SK-N-SH (cell line): ENCODE data around the gene UAP1L1.

ENCODE experiments used
- EZH2phosphoT487 ChIP-seq: fragments of 200-600 bp; sonication (generic); IDR thresholded peaks from 2 replicates; pipeline ENCODE4 v1.6.1; 2017; ENCODE audit warnings: low read depth, mixed run types, mild to moderate bottlenecking, antibody characterized with exemption, moderate library complexity, borderline replicate concordance
- MXI1 ChIP-seq: IDR thresholded peaks from 2 replicates; pipeline ENCODE4 v1.6.1; 2012; ENCODE audit warnings: mild to moderate bottlenecking, low read depth, low read length, improper control_type of control experiment
- NFIC ChIP-seq: IDR thresholded peaks from 2 replicates; pipeline ENCODE4 v1.4.0; 2012; ENCODE audit warnings: borderline replicate concordance
- POLR2AphosphoS5 ChIP-seq: IDR thresholded peaks from 2 replicates; pipeline ENCODE4 v1.6.1; 2012; ENCODE audit warnings: low read depth, low read length
- RAD21 ChIP-seq: IDR thresholded peaks from 2 replicates; pipeline ENCODE4 v1.6.1; 2012; ENCODE audit warnings: mild to moderate bottlenecking, low read length
- RCOR1 ChIP-seq: fragments of 150-350 bp; IDR thresholded peaks from 2 replicates; pipeline ENCODE4 v1.6.1; 2017; ENCODE audit warnings: antibody characterized with exemption, low read length
- SMC3 ChIP-seq: IDR thresholded peaks from 2 replicates; pipeline ENCODE4 v1.6.1; 2012; ENCODE audit warnings: low read depth, low read length, improper control_type of control experiment
- TAF1 ChIP-seq: IDR thresholded peaks from 2 replicates; pipeline ENCODE4 v1.6.1; 2012; ENCODE audit warnings: low read depth, mild to moderate bottlenecking, low read length, moderate library complexity, borderline replicate concordance
- TF ChIP-seq, protein P1 (sequence below): fragments of 200-600 bp; sonication (generic); IDR thresholded peaks from 2 replicates; pipeline ENCODE4 v1.6.1; 2017; ENCODE audit warnings: antibody characterized with exemption, mild to moderate bottlenecking, moderate library complexity
- TF ChIP-seq, protein P2 (sequence below): fragments of 150-350 bp; IDR thresholded peaks from 2 replicates; pipeline ENCODE4 v1.6.1; 2017; ENCODE audit warnings: antibody characterized with exemption, low read length, low read depth, borderline replicate concordance

DNA sequence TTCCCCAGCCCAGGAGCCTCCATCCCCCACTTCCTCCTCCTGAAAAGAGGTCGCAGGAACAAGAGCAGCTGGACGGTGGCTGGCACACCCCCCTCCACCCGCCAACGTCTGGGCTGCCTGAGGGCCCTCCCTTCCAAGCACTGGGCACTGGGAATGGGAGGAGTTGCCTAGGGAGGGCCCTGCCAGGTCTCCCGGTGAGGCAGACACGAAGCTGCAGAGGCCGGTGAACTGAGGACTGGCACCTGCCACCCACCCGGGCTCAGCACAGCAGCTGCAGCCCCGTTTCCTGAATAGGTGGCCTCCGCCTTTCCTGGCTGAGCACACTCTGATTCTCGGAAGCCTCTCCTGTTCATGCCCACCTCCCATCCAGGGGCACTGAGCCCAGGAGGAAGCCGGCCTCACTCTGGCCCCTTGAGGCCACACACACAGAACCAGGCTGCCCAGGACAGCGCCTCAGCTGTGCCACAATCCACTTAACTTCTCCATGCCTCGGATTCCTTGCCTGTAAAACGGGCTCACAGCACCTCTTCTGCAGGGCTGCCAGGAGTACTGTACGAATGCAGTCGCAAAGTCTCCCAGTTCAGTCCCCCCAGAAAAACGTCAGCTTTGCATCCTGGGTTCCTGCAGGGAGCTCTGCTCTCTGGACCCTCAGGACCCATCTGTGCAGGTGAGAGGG, 32.7 kb upstream of the UAP1L1 start:
- TF ChIP-seq, protein P1, sequence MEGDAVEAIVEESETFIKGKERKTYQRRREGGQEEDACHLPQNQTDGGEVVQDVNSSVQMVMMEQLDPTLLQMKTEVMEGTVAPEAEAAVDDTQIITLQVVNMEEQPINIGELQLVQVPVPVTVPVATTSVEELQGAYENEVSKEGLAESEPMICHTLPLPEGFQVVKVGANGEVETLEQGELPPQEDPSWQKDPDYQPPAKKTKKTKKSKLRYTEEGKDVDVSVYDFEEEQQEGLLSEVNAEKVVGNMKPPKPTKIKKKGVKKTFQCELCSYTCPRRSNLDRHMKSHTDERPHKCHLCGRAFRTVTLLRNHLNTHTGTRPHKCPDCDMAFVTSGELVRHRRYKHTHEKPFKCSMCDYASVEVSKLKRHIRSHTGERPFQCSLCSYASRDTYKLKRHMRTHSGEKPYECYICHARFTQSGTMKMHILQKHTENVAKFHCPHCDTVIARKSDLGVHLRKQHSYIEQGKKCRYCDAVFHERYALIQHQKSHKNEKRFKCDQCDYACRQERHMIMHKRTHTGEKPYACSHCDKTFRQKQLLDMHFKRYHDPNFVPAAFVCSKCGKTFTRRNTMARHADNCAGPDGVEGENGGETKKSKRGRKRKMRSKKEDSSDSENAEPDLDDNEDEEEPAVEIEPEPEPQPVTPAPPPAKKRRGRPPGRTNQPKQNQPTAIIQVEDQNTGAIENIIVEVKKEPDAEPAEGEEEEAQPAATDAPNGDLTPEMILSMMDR = no peak
- TF ChIP-seq, protein P2, sequence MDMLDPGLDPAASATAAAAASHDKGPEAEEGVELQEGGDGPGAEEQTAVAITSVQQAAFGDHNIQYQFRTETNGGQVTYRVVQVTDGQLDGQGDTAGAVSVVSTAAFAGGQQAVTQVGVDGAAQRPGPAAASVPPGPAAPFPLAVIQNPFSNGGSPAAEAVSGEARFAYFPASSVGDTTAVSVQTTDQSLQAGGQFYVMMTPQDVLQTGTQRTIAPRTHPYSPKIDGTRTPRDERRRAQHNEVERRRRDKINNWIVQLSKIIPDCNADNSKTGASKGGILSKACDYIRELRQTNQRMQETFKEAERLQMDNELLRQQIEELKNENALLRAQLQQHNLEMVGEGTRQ = no peak
- no peak for TF ChIP-seq EZH2phosphoT487
- no peak for TF ChIP-seq RAD21
- no peak for TF ChIP-seq RCOR1
- no peak for TF ChIP-seq POLR2AphosphoS5
- no peak for TF ChIP-seq TAF1
- no peak for TF ChIP-seq NFIC
- TF ChIP-seq SMC3 = no peak
- TF ChIP-seq MXI1 = 0 out of 2 replicates have a peak, but pooled peaks have one; percentile 21
